Activated CD8-positive, alpha-beta memory T cell treated with anti-CD3 and anti-CD28 coated beads for 36 hours (primary cell): ENCODE results near the gene ACOXL. TPM values are rescaled to one million over a fixed set of nuclear protein-coding genes. Genes with fewer than 3 reads are reported as not detected.

ENCODE experiments used
- CTCF ChIA-PET: fragments of 350-600 bp; sonication (Branson Sonifier 250); formaldehyde crosslinking; loops from one replicate; lab custom pipeline; 2021; ENCODE audit warnings: antibody characterized with exemption; lab: Charles Lee
- POLR2A ChIA-PET: fragments of 350-600 bp; sonication (Branson Sonifier 250); formaldehyde crosslinking; loops from one replicate; lab custom pipeline; 2021; ENCODE audit warnings: antibody characterized with exemption; lab: Charles Lee
- total RNA-seq, 2 experiments: library from RNA; stranded (reverse); gene quantifications; one replicate each; pipeline ENCODE4 v1.2.3, GENCODE V29; 2021

The ACOXL gene
- total RNA-seq, 2 experiments from 2014 or later, result 0.23 to 0.30 TPM

DNA sequence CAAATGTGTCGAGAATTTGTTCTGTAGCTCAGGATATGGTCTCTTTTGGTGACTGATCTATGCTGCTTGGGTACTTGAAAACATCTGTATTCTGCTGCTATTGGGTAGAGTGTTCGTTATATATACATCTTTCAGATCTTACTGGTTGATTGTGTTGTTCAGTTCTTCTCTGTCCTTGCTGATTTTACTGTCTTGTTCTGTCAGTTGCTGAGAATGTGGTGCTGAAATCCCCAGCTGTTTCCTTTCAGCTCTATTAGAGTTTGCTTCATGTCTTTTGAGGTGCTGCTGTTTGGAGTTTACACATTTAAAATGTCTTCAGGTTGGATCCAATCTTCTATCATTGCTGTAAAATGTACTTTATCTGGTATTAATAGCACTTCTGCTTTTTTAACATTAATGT lies 401.2 kb downstream of the ACOXL start:
- ChIA-PET POLR2A (no interaction called here), CTCF (interaction anchor here (1.4 kb wide), 1 partner anchor 13 kb away, joined by 7 read pairs; the partner anchor contains the start of gene BCL2L11)

DNA sequence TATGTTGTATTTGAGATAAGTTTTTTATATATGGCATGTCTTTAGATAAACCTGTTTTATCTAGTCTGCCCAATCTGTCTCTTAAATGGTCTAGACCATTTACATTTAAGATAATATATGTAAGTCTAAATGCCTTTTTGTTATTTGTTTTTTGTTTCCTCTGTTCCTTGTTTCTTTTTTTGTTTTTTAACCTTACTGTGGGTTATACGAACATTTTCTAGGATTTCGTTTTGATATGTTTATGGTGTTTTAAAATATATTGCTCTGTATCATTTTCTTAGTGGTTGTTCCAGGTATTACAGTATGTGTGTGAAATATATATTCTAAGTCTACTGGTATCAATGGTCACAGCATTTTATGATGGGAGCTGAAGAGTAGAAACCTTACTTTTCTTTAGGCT lies 401.7 kb downstream of the ACOXL start:
- ChIA-PET POLR2A (no interaction called here), CTCF (no interaction called here)

DNA sequence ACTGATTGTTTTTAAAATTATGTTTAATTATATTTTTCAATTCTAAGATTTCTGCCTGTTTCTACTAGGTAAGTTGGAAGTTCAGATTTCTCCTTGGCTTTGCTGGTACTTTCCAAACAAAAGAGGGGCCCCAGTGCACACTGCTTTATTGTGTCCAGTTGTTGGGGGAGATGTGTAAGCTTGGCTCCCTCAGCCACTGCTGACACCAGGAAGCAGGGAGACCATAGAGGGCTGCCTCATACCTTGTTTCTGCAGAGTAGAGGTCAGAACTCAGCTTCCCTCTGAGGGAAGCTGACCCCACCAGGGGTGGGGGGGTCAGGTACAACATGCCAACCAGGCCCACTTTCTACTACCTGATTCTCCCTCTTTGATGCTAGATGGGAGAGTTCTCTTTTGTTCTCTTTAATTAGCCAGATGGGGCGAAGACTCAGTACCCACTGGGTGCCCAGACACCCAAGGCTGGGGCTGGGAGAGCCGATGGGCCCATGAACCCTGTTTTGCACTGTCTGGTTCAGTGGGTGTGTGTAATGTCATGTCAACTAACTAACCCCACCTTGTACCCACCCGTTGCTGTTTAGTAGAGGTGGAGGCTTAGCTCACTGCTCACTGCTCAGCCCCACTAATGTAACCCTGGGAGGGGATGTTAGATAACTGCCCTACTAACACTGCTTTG lies 403.0 kb downstream of the ACOXL start:
- CTCF ChIA-PET, result no interaction called here
- POLR2A ChIA-PET, result no interaction called here

DNA sequence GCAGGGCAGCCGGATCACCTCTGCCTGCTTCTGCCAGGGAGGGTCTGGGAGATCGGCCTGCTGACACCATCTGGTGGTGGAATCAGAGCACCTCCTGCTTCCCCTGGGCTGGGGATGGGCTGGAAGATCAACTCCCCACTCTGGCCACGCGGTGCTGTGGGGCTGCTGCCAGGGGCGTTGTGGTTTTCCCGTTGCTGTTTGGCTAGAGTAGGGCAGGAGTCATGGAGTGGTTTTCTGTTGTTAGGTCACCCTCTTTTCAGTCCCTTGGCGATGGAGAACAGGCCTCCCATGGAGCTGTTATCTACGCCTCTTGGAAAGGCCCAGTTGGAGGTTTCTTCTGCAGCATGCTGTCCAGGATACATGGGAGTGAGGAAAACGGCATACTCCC lies 403.5 kb downstream of the ACOXL start:
- POLR2A ChIA-PET, result no interaction called here
- CTCF ChIA-PET, result no interaction called here

DNA sequence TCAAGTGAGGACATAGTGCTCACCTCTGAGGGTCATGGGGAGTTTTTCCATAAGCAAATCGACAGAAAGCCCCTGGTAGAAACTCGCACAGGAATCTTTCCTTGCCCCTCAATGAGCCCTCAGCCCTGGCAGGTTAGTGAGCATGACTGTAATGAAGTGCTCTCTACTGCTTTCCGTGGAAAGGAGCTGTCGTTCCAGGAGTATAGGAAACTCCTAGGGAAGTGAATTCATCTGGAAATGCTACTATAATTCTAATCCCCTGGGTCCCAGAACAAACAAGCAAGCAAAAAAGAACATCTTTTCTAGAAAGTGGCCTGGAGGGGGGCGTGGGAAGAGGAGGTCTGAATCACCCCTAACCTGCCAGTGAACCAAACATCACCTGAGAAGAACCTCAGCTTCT lies 406.5 kb downstream of the ACOXL start:
- ChIA-PET POLR2A (no interaction called here), CTCF (interaction anchor here (1.2 kb wide), 1 partner anchor 14 kb away, joined by 3 read pairs; no protein-coding TSS in a partner anchor)

GRCh38 chr2:111139637-111140317 lies 407.4 kb downstream of the ACOXL start:
- CTCF ChIA-PET, result interaction anchor here (1.2 kb wide), 1 partner anchor 13 kb away, joined by 3 read pairs; no protein-coding TSS in a partner anchor
- POLR2A ChIA-PET, result no interaction called here

DNA sequence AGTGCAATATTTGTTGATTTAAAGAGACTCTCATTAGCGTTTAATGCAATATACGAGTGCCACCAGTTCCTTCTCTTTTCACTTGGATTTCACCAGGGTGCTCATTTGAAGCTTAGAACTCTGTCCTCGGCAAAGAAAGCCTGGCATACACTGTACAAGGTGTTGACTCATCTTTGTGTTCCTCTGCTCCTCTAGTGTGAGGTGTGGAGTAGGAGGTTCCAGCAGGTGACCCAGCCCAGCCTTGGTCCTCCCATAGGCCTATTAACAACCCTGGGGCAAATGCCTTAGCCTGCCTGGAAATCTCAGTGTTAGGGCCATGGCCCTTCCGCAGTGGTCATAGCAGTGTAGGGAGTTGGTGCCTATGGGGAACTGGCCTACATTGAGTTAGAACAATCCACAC lies 408.4 kb downstream of the ACOXL start:
- POLR2A ChIA-PET, result no interaction called here
- CTCF ChIA-PET, result no interaction called here

GRCh38 chr2:111142101-111142500 lies 409.7 kb downstream of the ACOXL start:
- POLR2A ChIA-PET, result no interaction called here

DNA sequence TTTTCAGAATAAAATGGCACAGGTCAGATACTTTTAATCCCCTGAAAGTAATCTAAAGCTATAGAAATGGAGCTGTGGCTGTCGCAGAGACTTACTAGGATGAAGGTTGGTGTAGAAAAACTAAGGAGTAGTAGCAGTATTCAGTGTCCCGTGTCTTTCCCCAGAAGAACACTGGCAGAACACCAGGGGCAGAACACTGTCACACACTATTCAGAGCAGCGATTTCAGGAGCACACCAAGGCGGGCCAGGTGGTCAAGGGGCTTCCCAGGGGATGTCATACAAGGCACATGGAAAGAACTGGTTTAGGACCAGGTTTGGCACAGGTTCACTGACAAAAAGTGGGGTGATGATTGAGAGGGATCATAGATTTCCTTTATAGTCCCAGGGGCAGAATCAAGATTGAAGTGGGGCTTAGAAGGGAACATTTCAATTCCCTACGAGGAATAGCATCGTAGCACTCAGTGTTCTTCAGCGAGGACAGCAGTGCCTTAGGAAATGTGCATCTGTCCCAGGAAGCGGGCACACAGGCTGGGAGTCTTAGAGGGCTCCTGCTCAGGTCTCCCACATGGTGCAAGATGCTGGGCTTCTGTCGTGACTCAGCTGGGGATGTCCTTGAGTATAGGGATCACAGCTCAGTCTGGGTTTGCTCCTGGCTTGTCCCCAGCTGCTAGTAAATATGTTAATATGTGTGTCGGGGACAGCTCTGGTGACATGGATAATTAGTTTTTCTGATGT lies 410.9 kb downstream of the ACOXL start:
- CTCF ChIA-PET, result interaction anchor here (0.6 kb wide), 1 partner anchor 24 kb away, joined by 3 read pairs; no protein-coding TSS in a partner anchor
- POLR2A ChIA-PET, result no interaction called here

More at GRCh38 chr2:111142101-111142500, 409.7 kb downstream of the ACOXL start:
- CTCF ChIA-PET, result no interaction called here

GRCh38 chr2:111143843-111144198 lies 411.4 kb downstream of the ACOXL start:
- ChIA-PET POLR2A (no interaction called here), CTCF (no interaction called here)

GRCh38 chr2:111145103-111145760 lies 412.9 kb downstream of the ACOXL start:
- ChIA-PET POLR2A (no interaction called here), CTCF (no interaction called here)

DNA sequence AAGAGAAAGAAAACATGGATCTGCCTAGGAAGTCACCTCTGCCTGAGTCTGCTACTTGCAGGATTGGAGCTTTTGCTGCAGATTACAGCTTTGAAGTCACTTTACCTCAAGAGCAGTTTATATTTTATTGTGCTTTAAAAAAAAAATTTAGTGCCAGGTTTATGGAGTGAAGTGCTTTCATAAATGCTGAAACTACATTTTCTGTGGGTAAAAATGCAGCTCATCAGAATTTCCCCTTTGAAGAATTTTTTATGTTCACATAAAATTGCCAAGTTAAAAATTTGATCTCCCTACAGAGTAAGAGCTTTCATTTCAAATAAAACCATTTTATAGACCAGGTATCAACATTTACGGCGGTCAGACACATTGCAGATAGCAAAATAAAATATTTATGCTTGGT lies 413.6 kb downstream of the ACOXL start:
- POLR2A ChIA-PET, result no interaction called here
- CTCF ChIA-PET, result interaction anchor here (0.6 kb wide), 1 partner anchor 299 kb away, joined by 3 read pairs; no protein-coding TSS in a partner anchor

DNA sequence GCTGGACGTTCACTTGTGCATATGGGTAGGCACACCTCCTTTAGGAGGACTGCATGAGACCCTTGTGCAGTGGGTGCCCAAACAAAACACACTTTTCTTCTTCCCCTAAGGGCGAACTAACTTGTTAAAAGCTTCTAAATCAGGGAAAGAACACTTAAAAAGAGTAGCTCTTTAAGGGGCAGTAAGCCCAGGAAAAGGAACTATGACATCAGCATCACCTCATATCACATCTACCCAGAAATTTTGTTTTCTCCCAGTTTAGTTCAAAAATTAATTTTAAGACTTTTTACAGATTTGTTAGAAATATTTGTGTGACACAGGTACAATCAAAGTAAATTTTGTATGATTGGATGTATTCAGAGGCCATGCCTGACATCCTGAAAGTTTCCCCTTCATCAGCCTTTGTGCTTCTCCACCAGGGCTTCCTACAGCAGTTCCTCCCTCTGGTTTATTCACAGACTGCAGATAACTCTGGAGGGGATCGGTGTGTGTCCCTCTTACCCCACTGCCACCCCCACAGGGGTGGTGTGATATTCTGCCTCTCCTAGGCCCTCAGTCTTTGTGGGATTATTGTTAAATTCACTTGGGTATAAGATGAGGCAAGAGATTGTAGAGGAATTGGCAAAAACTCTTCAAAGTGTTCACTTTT lies 416.0 kb downstream of the ACOXL start:
- CTCF ChIA-PET, result interaction anchor here (1.1 kb wide), 1 partner anchor 51 kb away, joined by 3 read pairs; no protein-coding TSS in a partner anchor
- POLR2A ChIA-PET, result no interaction called here

- POLR2A ChIA-PET, result no interaction called here
- CTCF ChIA-PET, result interaction anchor here (1.1 kb wide), 1 partner anchor 52 kb away, joined by 3 read pairs; no protein-coding TSS in a partner anchor
Observed at GRCh38 chr2:111148925-111149324, 416.6 kb downstream of the ACOXL start.

DNA sequence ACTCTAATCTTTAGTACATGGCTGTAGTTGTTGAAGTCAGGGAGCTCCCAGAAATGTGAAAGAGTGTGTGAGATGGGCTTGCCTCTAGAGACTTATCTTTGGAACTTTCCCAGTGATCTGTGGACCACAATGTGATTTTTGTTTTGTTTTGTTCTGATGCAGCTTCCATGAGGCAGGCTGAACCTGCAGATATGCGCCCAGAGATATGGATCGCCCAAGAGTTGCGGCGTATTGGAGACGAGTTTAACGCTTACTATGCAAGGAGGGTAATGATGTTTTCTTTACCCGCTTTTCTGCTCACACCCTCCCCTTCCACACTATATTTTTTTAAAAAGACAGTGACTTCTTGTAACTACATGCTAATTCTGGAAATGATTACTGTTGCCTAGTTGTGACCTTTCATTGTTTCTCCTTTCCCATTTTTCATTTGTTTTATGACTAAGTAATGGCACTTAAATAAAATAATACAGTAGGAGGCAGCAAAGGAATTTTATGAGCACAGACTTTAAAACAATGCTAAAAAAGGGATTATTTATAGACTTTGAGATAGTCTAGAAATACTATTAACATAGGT lies 417.6 kb downstream of the ACOXL start:
- ChIA-PET POLR2A (no interaction called here), CTCF (no interaction called here)

DNA sequence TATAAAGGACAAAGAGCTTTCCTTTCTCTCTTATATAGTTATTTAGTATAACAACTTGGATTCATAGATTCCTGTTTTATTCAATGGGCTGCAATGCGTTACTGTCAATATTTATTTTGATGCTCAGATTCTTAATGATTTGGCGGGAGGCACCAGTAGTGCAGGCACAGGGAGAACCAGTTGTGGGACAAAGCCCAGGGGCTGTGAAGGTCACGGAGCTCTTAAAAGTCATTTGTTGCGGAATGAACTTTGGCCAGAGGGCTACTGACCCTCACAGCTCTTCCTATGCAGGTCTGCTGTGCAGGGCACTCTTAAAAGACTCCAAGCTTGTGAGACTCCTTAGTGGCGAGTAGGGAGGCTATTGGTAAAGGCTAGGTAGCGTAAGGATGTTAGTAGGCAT lies 422.4 kb downstream of the ACOXL start:
- POLR2A ChIA-PET, result no interaction called here

GRCh38 chr2:111155610-111156009 lies 423.2 kb downstream of the ACOXL start:
- ChIA-PET CTCF (no interaction called here), POLR2A (no interaction called here)

More for the DNA sequence above, 422.4 kb downstream of the ACOXL start:
- CTCF ChIA-PET, result no interaction called here

DNA sequence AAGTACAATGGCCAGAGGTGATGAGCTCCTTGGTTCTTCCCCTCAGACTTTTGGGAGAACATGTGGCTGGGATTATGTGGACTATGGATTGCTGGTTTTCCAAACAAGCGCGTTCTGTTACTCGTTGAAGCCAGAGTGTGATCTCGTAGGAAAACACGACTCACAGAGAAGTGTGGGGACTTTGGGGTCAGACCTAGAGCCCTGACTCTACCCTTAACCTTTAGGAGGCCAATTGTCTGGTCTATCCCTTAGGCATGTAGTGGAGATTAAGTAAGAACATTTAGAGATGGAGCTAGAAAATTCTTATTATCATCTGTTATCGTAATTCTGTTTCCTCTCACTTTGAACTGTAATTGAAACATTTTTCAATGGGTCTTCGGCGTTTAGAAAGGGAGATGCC lies 424.2 kb downstream of the ACOXL start:
- ChIA-PET CTCF (no interaction called here), POLR2A (no interaction called here)
